Measurements from ENCODE around the gene OXER1. TPM values are rescaled to one million over a fixed set of nuclear protein-coding genes. Genes with fewer than 3 reads are reported as not detected.

OXER1 gene
- total RNA-seq, 4 donors from 2014 or later, result 0.84 to 2.5 (median 1.7) TPM; not detected in 1

DNA sequence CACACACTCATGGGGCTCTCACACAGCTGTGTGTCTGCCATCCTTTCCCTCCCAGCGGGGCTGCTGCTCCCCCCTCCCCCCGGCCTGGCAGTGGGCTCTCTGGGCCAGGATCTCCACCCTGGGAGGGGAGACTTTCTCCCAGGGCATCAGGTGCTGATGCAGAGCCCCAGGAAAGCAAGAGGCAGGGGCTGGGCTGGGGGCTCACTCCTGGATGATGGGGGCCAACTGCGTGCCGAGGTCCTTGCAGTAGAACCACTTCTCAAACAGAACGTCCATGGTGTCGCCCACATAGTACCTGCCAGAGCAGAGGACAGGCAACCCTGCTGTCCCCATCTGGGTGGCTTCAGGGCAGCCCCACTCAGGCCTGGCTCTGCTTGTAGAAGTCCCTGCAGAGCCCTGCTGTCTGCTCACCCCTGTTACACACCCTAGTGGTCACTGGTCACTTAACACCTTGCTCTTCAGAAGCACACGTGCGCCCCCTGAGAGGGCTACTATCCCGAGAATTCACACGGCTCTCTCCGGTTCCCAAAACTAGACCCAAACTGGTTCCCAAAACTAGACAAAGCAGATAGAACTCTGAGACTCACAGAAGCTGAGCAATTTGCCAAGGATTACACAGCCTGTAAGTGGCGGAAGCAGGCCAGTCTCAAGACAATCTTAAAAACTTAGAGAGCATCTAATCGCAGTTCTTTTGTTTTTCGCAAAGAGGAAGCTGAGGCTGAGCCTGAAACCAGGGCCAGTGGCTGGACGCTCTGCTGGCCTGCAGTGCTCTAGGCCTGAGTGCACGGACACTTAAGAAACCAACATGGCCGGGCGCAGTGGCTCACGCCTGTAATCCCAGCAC is 6.6 kb upstream of the OXER1 start:
- no peak for TF ChIP-seq POLR2A (IDR thresholded peaks at IDR 0.05)
- TF ChIP-seq, protein P1, sequence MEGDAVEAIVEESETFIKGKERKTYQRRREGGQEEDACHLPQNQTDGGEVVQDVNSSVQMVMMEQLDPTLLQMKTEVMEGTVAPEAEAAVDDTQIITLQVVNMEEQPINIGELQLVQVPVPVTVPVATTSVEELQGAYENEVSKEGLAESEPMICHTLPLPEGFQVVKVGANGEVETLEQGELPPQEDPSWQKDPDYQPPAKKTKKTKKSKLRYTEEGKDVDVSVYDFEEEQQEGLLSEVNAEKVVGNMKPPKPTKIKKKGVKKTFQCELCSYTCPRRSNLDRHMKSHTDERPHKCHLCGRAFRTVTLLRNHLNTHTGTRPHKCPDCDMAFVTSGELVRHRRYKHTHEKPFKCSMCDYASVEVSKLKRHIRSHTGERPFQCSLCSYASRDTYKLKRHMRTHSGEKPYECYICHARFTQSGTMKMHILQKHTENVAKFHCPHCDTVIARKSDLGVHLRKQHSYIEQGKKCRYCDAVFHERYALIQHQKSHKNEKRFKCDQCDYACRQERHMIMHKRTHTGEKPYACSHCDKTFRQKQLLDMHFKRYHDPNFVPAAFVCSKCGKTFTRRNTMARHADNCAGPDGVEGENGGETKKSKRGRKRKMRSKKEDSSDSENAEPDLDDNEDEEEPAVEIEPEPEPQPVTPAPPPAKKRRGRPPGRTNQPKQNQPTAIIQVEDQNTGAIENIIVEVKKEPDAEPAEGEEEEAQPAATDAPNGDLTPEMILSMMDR (IDR thresholded peaks at IDR 0.05), result no peak
- DNase-seq (ENCODE audit: low spot score in 2 of 2), result peak in 1 of 2 donors; percentile 80
- intact Hi-C loops (cut with DNase I; ENCODE audit: low total_unique reads), result no loop called here
- no peak overlapping the region for H3K4me3 ChIP-seq (ENCODE audit: low read depth, poor library complexity, severe bottlenecking)
- WGBS, 2 donors, result 80 to 84% methylated on average over 17 of the region's 19 CpGs

DNA sequence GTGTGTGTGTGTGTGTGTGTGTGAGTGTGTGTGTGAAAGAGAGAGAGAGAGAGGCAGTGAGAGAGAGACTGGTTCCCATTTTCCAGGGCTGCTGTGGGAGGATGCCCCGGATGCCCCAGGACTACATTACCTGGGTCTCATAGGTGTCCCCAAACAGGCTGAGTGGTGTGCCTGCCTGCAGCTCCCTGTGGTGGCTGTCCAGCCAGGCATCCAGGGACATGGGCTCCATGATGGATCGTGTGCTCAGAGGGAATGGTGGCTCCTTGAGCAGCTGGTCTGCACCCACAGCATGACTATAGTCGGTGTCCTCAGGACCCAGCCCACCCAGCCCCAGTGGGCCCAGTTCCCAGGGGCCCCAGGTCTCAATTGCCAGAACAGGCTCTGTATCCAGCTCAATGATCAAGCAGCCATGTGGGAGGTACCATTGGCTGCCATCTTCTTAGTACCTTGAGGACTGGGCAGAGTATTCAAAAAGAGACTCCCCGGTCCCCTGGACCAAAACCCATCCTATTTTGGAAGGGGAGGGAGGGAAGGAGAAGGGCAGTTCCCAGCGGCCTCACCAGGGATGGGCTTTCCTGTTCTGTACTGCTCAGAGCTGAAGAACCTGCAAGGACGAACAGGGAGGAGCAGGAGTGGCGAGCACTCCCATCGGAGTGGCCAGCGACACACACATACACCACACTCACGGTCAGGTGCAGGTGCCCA is 5.8 kb upstream of the OXER1 start:
- 93 to 94% methylated on average over 9 to 10 of the region's 10 CpGs for WGBS, 2 donors
- DNase-seq (ENCODE audit: low spot score in 2 of 2), result peak in 1 of 2 donors; percentile 72
- no peak overlapping the region for H3K4me3 ChIP-seq (ENCODE audit: low read depth, poor library complexity, severe bottlenecking)
- intact Hi-C loops (cut with DNase I; ENCODE audit: low total_unique reads), result no loop called here
- no peak for TF ChIP-seq POLR2A (IDR thresholded peaks at IDR 0.05)
- TF ChIP-seq, protein P1 (IDR thresholded peaks at IDR 0.05), result no peak

DNA sequence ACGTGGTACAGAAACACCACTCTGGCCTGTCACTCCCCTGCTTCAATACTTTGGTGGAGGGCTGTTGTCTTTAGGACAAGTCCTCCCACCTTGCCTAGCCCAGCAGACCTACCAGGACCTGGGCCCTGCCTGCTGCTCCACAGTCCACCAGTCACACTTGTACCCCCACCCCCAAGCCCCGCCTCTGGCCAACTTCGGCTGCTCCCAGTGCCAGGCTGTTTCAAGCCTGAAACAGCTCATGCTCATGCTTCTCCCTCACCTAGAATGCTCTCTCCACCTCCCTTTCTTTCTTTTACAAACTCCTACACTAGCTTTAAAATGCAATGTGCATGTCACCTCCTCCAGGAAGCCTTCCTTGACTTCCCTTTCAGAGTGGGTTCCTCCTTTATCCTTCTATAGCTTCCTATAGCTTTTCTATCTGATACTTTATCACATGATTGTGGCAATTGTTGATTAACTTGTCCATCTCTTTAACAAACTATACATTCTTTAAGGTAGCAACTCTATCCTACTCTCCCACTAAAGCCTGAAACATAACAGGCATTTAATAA is 4.8 kb upstream of the OXER1 start:
- no peak for DNase-seq (ENCODE audit: low spot score in 2 of 2)
- TF ChIP-seq, protein P1 (IDR thresholded peaks at IDR 0.05), result no peak
- no peak for TF ChIP-seq POLR2A (IDR thresholded peaks at IDR 0.05)
- 63 to 92% methylated on average over 3 of the region's 3 CpGs for WGBS, 2 donors
- H3K4me3 ChIP-seq (ENCODE audit: low read depth, poor library complexity, severe bottlenecking), result no peak overlapping the region
- intact Hi-C loops (cut with DNase I; ENCODE audit: low total_unique reads), result no loop called here

GRCh38 chr2:42767899-42768705 is 4.2 kb upstream of the OXER1 start:
- no peak overlapping the region for H3K4me3 ChIP-seq (ENCODE audit: low read depth, poor library complexity, severe bottlenecking)
- 75 to 77% methylated on average over 12 to 14 of the region's 14 CpGs for WGBS, 2 donors
- intact Hi-C loops (cut with DNase I; ENCODE audit: low total_unique reads), result no loop called here
- DNase-seq (ENCODE audit: low spot score in 2 of 2), result peak in 1 of 2 donors; percentile 66
- no peak for TF ChIP-seq POLR2A (IDR thresholded peaks at IDR 0.05)
- TF ChIP-seq, protein P1 (IDR thresholded peaks at IDR 0.05), result no peak

DNA sequence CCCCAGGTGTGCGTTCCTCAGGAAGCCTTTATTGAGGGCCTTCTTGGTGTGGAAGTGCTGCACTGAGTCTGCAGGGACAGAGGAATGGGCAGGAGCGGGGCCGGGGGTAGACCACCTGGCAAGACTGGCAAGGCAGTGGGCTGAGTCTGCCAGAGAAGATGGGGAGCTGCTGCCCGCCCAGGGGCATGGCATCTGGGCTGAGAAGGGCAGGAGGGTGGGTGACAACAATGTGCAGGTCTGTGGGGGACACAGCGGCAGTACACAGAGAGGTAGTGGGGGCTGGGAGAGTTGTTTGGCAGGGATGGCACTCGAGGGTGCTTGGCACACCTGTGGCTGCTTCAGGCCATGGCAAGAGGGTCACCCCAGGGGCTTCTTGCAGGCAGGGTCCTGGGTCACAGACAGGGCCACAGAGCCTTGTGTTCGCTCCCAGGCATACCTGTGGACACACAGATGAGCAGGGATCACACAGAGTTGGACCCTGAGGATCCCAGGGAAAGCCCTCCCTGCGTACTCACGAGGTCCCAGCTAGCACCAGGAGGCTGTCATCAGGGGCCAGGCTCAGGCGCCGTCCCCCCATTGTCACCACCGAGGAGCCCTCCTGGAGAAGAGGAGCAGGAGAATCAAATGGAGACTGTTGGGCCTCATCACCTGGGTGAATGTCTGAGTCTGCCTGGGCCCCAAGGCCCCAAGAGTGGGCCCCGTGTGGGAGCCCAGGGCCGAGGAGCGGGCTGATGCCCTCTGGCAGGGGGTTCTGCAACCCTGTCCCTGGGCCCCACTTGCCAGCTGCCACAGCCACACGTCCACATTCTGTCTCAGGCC is 3.4 kb upstream of the OXER1 start:
- no peak overlapping the region for H3K4me3 ChIP-seq (ENCODE audit: low read depth, poor library complexity, severe bottlenecking)
- intact Hi-C loops (cut with DNase I; ENCODE audit: low total_unique reads), result no loop called here
- WGBS, 2 donors, result 82 to 86% methylated on average over 14 to 16 of the region's 16 CpGs
- TF ChIP-seq, protein P1 (IDR thresholded peaks at IDR 0.05), result no peak
- no peak for TF ChIP-seq POLR2A (IDR thresholded peaks at IDR 0.05)
- DNase-seq (ENCODE audit: low spot score in 2 of 2), result peak in 1 of 2 donors; percentile 73

Measured in lower leg skin (tissue), 4 donors.